Chondrocyte (in vitro differentiated cells): Measurements from ENCODE around the gene SAMMSON. TPM values are rescaled to one million over a fixed set of nuclear protein-coding genes. Genes with fewer than 3 reads are reported as not detected.

Experiments
- DNase-seq: peaks from one replicate; pipeline ENCODE4 v3.0.0; 2021; ENCODE audit warnings: mixed read lengths, low spot score
- H3K27ac Mint-ChIP-seq: one replicate; pipeline ENCODE4 v1.8.0; 2021; ENCODE audit warnings: mild to moderate bottlenecking, moderate library complexity, mixed read lengths; ENCODE audit not compliant: unreplicated experiment
- H3K27me3 Mint-ChIP-seq: 2 replicates; pipeline ENCODE4 v1.8.0; 2021; ENCODE audit warnings: low read depth, mixed read lengths
- H3K36me3 Mint-ChIP-seq: 2 replicates; pipeline ENCODE4 v1.8.0; 2021; ENCODE audit warnings: low read depth, mixed read lengths
- H3K4me1 Mint-ChIP-seq: 2 replicates; pipeline ENCODE4 v1.8.0; 2021; ENCODE audit warnings: low read depth, mild to moderate bottlenecking, mixed read lengths
- H3K4me3 Mint-ChIP-seq: one replicate; pipeline ENCODE4 v1.8.0; 2021; ENCODE audit warnings: mild to moderate bottlenecking, moderate library complexity, mixed read lengths; ENCODE audit not compliant: unreplicated experiment
- H3K9me3 Mint-ChIP-seq: 2 replicates; pipeline ENCODE4 v1.8.0; 2021; ENCODE audit warnings: low read depth, mixed read lengths
- total RNA-seq: library from RNA; stranded (reverse); gene quantifications from 3 replicates; pipeline ENCODE4 v1.2.1, GENCODE V29; 2021
- TF ChIP-seq, protein P1 (sequence below): fragments of 200-600 bp; sonication (generic); IDR thresholded peaks from 2 replicates; pipeline ENCODE4 v1.5.0; 2021; ENCODE audit warnings: antibody characterized with exemption, mild to moderate bottlenecking, moderate library complexity

SAMMSON gene
- total RNA-seq, 1 donor from 2014 or later = not detected

- Mint-ChIP-seq H3K36me3 (peaks cover 4% of the 10 kb centered on the region), H3K4me1 (no peaks in the 10 kb centered on the region), H3K9me3 (no peaks in the 10 kb centered on the region)
Measured at GRCh38 chr3:69967156-69967555, 32.4 kb upstream of the SAMMSON start.

DNA sequence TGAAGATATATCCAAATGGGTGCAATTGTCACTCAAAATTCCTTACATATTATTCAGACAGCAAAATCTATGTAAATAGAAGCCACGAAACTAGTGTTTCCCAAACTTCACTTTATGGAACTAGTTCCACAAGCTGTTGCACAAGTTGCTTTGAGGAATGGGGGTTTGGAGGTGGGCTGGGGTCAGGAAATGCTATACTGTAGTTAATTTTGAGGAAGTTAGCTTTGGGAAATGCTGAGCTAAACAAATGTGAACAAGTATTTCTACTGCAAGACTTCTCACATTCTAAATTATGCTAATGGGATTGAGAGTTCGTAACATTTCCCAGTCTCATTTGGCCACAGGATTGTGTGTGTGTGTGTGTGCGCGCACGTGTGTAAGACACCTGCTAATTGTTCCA lies 28.7 kb upstream of the SAMMSON start:
- Mint-ChIP-seq H3K36me3 (peaks cover 2% of the 10 kb centered on the region), H3K27ac (no peak overlapping the region), H3K27me3 (no peaks in the 10 kb centered on the region), H3K4me1 (no peaks in the 10 kb centered on the region), H3K9me3 (no peaks in the 10 kb centered on the region), H3K4me3 (no peak overlapping the region)
- TF ChIP-seq, protein P1, sequence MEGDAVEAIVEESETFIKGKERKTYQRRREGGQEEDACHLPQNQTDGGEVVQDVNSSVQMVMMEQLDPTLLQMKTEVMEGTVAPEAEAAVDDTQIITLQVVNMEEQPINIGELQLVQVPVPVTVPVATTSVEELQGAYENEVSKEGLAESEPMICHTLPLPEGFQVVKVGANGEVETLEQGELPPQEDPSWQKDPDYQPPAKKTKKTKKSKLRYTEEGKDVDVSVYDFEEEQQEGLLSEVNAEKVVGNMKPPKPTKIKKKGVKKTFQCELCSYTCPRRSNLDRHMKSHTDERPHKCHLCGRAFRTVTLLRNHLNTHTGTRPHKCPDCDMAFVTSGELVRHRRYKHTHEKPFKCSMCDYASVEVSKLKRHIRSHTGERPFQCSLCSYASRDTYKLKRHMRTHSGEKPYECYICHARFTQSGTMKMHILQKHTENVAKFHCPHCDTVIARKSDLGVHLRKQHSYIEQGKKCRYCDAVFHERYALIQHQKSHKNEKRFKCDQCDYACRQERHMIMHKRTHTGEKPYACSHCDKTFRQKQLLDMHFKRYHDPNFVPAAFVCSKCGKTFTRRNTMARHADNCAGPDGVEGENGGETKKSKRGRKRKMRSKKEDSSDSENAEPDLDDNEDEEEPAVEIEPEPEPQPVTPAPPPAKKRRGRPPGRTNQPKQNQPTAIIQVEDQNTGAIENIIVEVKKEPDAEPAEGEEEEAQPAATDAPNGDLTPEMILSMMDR = no peak
- no peak for DNase-seq

More at GRCh38 chr3:69967156-69967555, 32.4 kb upstream of the SAMMSON start:
- TF ChIP-seq, protein P1 = no peak
- Mint-ChIP-seq H3K27ac (no peak overlapping the region), H3K27me3 (no peaks in the 10 kb centered on the region), H3K4me3 (no peak overlapping the region)
- DNase-seq = no peak

- peaks cover 7% of the 10 kb centered on the region for H3K9me3 Mint-ChIP-seq
- H3K4me1 Mint-ChIP-seq = no peaks in the 10 kb centered on the region
- H3K4me3 Mint-ChIP-seq = no peak overlapping the region
- no peak overlapping the region for H3K27ac Mint-ChIP-seq
- peaks cover 4% of the 10 kb centered on the region for H3K36me3 Mint-ChIP-seq
- no peaks in the 10 kb centered on the region for H3K27me3 Mint-ChIP-seq
- DNase-seq = no peak
- TF ChIP-seq, protein P1 = no peak
Measured at GRCh38 chr3:69972672-69973071, 26.9 kb upstream of the SAMMSON start.

DNA sequence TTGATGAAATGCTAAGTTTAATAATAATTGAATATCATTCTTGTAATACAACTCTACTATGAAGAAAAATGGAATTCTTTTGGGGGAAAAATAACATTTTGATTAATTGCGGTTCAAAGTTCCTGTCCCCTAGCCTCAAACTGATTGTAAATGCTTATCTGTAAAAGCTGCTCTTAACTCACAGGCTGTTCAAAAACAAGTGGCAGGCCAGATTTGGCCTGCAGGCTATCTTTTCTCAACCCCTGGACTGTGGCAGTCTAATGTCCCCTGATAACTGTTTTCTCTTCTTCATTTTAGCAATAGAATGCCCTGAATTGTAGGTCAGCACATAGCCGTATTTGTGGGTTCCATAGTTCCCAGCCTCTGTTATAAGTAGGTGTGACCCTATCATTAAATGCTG lies 23.5 kb upstream of the SAMMSON start:
- Mint-ChIP-seq H3K27ac (no peak overlapping the region), H3K36me3 (peaks cover 10% of the 10 kb centered on the region), H3K9me3 (peaks cover 23% of the 10 kb centered on the region), H3K4me3 (no peak overlapping the region), H3K27me3 (no peaks in the 10 kb centered on the region), H3K4me1 (no peaks in the 10 kb centered on the region)
- DNase-seq = no peak
- TF ChIP-seq, protein P1 = no peak

DNA sequence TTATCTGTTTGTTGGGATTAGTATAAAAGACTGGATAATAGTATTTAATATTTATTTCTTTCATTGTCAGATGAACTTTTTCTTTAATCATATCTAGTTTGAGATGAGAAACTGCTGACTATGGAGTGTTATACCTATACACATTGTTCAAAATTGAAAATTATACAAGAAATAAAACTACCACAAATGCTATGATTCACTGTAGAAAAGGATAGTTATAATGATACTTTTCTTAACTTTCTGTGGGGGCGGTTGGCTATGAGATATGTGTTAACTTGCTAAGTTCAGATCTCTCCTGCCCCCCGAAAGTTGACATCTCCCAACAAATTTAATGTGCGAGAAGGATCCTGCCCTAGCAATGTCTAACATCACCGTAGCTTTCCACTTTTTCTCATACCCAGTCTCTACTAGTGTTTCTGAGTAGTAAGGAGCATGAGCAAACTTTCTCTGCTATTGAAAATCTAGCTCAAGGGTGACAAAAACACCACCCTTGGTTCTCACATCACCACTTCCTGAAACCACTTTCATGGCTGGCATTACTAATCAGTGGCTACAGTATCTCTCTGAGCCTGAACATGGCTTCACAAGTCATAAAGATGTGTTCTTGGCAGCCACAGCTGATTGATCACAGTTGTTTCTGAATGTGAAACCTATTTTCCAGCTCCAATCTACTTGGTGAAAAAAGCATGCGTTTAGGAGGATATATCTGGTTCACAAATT lies 15.8 kb upstream of the SAMMSON start:
- DNase-seq = no peak
- Mint-ChIP-seq H3K4me1 (no peaks in the 10 kb centered on the region), H3K27me3 (peaks cover 7% of the 10 kb centered on the region), H3K36me3 (no peaks in the 10 kb centered on the region), H3K27ac (no peak overlapping the region), H3K9me3 (peaks cover 8% of the 10 kb centered on the region), H3K4me3 (no peak overlapping the region)
- TF ChIP-seq, protein P1 = no peak
